SK-N-SH (cell line): ENCODE measurements around the gene TMIE. TPM values are rescaled to one million over a fixed set of nuclear protein-coding genes. Genes with fewer than 3 reads are reported as not detected.

Experiments
- CTCF ChIA-PET: fragments of 300-600, 350-600 bp; formaldehyde crosslinking; extraction: SDS; loops from one replicate; lab custom pipeline; 2021; lab: Yijun Ruan, JAX
- POLR2A ChIA-PET: fragments of 350-600 bp; sonication (Branson Sonifier 250); formaldehyde crosslinking; extraction: SDS; loops from one replicate; lab custom pipeline; 2020; ENCODE audit warnings: antibody characterized with exemption, inconsistent platforms; lab: Yijun Ruan, JAX
- DNase-seq: peaks from one replicate; pipeline ENCODE4 v3.0.0; 2012
- H2AFZ ChIP-seq: fragments of 200-600 bp; sonication (generic); 2 replicates; pipeline ENCODE4 v1.8.1; 2016; ENCODE audit warnings: antibody characterized with exemption, mild to moderate bottlenecking, low read depth
- H3F3A ChIP-seq: fragments of 200-600 bp; sonication (generic); replicated peaks from 2 replicates; pipeline ENCODE3; 2016; ENCODE audit warnings: antibody characterized with exemption, mild to moderate bottlenecking; ENCODE audit not compliant: insufficient read depth
- H3K27ac ChIP-seq, 2 experiments: fragments of 200-500 bp in 1 of 2; fragments of 200-600 bp in 1 of 2; sonication (Bioruptor generic) in 1 of 2; sonication (generic), shearing (Covaris generic) in 1 of 2; 2 replicates each; pipeline versions ENCODE4 v1.5.1 to v1.6.1; 2014 to 2016; ENCODE audit warnings: low read depth in 2 of 2, inconsistent platforms in 1 of 2, low read length in 1 of 2, mild to moderate bottlenecking in 1 of 2, mixed read lengths in 1 of 2
- H3K27me3 ChIP-seq: fragments of 200-600 bp; sonication (generic), shearing (Covaris generic); 2 replicates; pipeline ENCODE4 v1.6.1; 2016; ENCODE audit warnings: mixed run types; ENCODE audit not compliant: insufficient read depth
- H3K36me3 ChIP-seq, 2 experiments: fragments of 200-500 bp in 1 of 2; fragments of 200-600 bp in 1 of 2; sonication (Bioruptor generic) in 1 of 2; sonication (generic) in 1 of 2; replicated peaks in 1 of 2; 2 replicates each; pipeline versions ENCODE3 to v1.5.1; 2014 to 2016; ENCODE audit warnings: low read length in 1 of 2, mild to moderate bottlenecking in 1 of 2; ENCODE audit not compliant: insufficient read depth in 2 of 2, control insufficient read depth in 1 of 2
- H3K4me1 ChIP-seq, 2 experiments: fragments of 200-500 bp in 1 of 2; fragments of 200-600 bp in 1 of 2; sonication (Bioruptor generic) in 1 of 2; sonication (generic), shearing (Covaris generic) in 1 of 2; 2 replicates each; pipeline versions ENCODE4 v1.5.1 to v1.6.1; 2014 to 2016; ENCODE audit warnings: low read depth in 1 of 2, low read length in 1 of 2, mixed run types in 1 of 2; ENCODE audit not compliant: insufficient read depth in 2 of 2, control insufficient read depth in 1 of 2
- H3K4me2 ChIP-seq: fragments of 200-600 bp; sonication (generic), shearing (Covaris generic); 2 replicates; pipeline ENCODE4 v1.6.1; 2017; ENCODE audit warnings: mixed run types
- H3K4me3 ChIP-seq, 2 experiments: fragments of 200-500 bp in 1 of 2; fragments of 200-600 bp in 1 of 2; sonication (Bioruptor generic) in 1 of 2; sonication (generic), shearing (Covaris generic) in 1 of 2; 2 replicates each; pipeline versions ENCODE4 v1.5.1 to v1.8.1; 2014 to 2016; ENCODE audit warnings: low read depth in 2 of 2, inconsistent platforms in 1 of 2, low read length in 1 of 2, mild to moderate bottlenecking in 1 of 2, mixed read lengths in 1 of 2, moderate library complexity in 1 of 2
- H3K79me2 ChIP-seq: fragments of 200-600 bp; sonication (generic); 2 replicates; pipeline ENCODE4 v1.8.1; 2017; ENCODE audit warnings: mild to moderate bottlenecking; ENCODE audit not compliant: insufficient read depth
- H3K9ac ChIP-seq: fragments of 200-600 bp; sonication (generic); 2 replicates; pipeline ENCODE4 v1.6.1; 2017; ENCODE audit warnings: mixed run types
- H3K9me2 ChIP-seq: fragments of 200-600 bp; sonication (generic); 2 replicates; pipeline ENCODE4 v1.6.1; 2017; ENCODE audit warnings: mixed run types
- H3K9me3 ChIP-seq: fragments of 200-600 bp; sonication (generic); 2 replicates; pipeline ENCODE4 v1.6.1; 2017; ENCODE audit warnings: mixed run types, mild to moderate bottlenecking, moderate library complexity
- H4K20me1 ChIP-seq: fragments of 200-600 bp; sonication (generic); 2 replicates; pipeline ENCODE4 v1.6.1; 2017; ENCODE audit warnings: mild to moderate bottlenecking, mixed run types; ENCODE audit not compliant: insufficient read depth
- CHD2 ChIP-seq: fragments of 150-350 bp; IDR thresholded peaks from 2 replicates; pipeline ENCODE4 v1.6.1; 2018; ENCODE audit warnings: low read length; ENCODE audit not compliant: partially characterized antibody
- EZH2phosphoT487 ChIP-seq: fragments of 200-600 bp; sonication (generic); IDR thresholded peaks from 2 replicates; pipeline ENCODE4 v1.6.1; 2017; ENCODE audit warnings: low read depth, mixed run types, mild to moderate bottlenecking, antibody characterized with exemption, moderate library complexity, borderline replicate concordance
- RAD21 ChIP-seq: IDR thresholded peaks from 2 replicates; pipeline ENCODE4 v1.6.1; 2012; ENCODE audit warnings: mild to moderate bottlenecking, low read length
- RCOR1 ChIP-seq: fragments of 150-350 bp; IDR thresholded peaks from 2 replicates; pipeline ENCODE4 v1.6.1; 2017; ENCODE audit warnings: antibody characterized with exemption, low read length
- SMC3 ChIP-seq: IDR thresholded peaks from 2 replicates; pipeline ENCODE4 v1.6.1; 2012; ENCODE audit warnings: low read depth, low read length, improper control_type of control experiment
- WGBS: methylation state at CpG from one replicate; pipeline ENCODE4 v1.1.6; 2017; ENCODE audit warnings: low lambda C conversion rate; 5-methylcytosine and 5-hydroxymethylcytosine counted together
- polyA plus RNA-seq, 3 experiments: library from polyadenylated mRNA; depleted of rRNA; stranded (reverse); fragments of >200 nt; gene quantifications; 2 replicates each; pipeline ENCODE4 v1.2.3, GENCODE V29; 2012
- TF ChIP-seq, protein P1 (sequence below): fragments of 150-350 bp; IDR thresholded peaks from 2 replicates; pipeline ENCODE4 v1.6.1; 2016; ENCODE audit warnings: mild to moderate bottlenecking, low read depth, low read length
- TF ChIP-seq, protein P2 (sequence below): fragments of 200-600 bp; sonication (generic); IDR thresholded peaks from 2 replicates; pipeline ENCODE4 v1.6.1; 2017; ENCODE audit warnings: antibody characterized with exemption, mild to moderate bottlenecking, moderate library complexity
- TF ChIP-seq, protein P3 (sequence below): fragments of 150-350 bp; IDR thresholded peaks from 2 replicates; pipeline ENCODE4 v1.6.1; 2017; ENCODE audit warnings: antibody characterized with exemption, low read length, low read depth, borderline replicate concordance
- TF ChIP-seq, protein P4 (sequence below): IDR thresholded peaks from 2 replicates; pipeline ENCODE4 v1.6.1; 2012; ENCODE audit warnings: mild to moderate bottlenecking, low read depth, low read length, moderate library complexity

The TMIE gene
- polyA plus RNA-seq, 1 of the 3 experiments (the other 2 are of a cell fraction) = 0.03 TPM

DNA sequence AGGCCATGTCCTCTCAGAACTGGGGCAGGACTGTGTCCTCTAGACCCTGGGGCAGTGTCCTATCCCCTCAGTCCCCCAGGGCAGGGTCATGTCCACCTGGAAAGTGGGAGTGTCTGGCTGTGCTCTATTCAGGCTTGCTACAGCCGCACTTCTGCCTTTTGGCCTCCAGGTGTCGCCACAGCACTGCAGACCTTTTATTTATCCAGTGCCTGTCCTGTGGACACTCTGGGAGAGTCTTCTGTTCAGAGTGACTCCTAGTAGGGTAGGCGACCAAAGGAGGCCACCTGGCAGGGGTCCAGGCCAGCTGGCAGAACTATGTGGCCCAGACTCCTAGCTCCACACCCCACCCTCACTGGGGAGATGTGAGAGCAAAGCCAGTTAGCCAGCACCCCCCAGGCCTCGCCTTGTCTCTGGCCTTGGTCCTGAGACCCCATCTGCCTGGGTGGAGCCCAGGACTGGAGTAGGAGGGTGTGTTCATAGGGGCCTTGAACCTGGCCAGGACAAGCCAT, 3.9 kb downstream of the TMIE start:
- no peaks in the 10 kb centered on the region for H3K79me2 ChIP-seq
- no peak overlapping the region for H3K27ac ChIP-seq
- 0% methylated on average over 3 of the region's 4 CpGs for WGBS
- no peaks in the 10 kb centered on the region for H3K9me2 ChIP-seq
- H2AFZ ChIP-seq = no peak overlapping the region
- DNase-seq = peak; percentile 81
- peaks cover 0 to 32% of the 10 kb centered on the region in 2 experiments; a peak in 1 of 4 replicates for H3K4me1 ChIP-seq
- peaks cover 14% of the 10 kb centered on the region for H3K27me3 ChIP-seq
- no peak overlapping the region for H3K9ac ChIP-seq
- ChIA-PET CTCF (interaction anchor here (1.0 to 5.6 kb wide), 20 partner anchors 10 to 221 kb away, joined by 3 to 48 read pairs (median 7); partner anchors contain the start of gene MYL3), POLR2A (no interaction called here)
- TF ChIP-seq, protein P1, sequence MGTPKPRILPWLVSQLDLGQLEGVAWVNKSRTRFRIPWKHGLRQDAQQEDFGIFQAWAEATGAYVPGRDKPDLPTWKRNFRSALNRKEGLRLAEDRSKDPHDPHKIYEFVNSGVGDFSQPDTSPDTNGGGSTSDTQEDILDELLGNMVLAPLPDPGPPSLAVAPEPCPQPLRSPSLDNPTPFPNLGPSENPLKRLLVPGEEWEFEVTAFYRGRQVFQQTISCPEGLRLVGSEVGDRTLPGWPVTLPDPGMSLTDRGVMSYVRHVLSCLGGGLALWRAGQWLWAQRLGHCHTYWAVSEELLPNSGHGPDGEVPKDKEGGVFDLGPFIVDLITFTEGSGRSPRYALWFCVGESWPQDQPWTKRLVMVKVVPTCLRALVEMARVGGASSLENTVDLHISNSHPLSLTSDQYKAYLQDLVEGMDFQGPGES = no peak
- peak; percentile 93 for TF ChIP-seq SMC3
- TF ChIP-seq, protein P2, sequence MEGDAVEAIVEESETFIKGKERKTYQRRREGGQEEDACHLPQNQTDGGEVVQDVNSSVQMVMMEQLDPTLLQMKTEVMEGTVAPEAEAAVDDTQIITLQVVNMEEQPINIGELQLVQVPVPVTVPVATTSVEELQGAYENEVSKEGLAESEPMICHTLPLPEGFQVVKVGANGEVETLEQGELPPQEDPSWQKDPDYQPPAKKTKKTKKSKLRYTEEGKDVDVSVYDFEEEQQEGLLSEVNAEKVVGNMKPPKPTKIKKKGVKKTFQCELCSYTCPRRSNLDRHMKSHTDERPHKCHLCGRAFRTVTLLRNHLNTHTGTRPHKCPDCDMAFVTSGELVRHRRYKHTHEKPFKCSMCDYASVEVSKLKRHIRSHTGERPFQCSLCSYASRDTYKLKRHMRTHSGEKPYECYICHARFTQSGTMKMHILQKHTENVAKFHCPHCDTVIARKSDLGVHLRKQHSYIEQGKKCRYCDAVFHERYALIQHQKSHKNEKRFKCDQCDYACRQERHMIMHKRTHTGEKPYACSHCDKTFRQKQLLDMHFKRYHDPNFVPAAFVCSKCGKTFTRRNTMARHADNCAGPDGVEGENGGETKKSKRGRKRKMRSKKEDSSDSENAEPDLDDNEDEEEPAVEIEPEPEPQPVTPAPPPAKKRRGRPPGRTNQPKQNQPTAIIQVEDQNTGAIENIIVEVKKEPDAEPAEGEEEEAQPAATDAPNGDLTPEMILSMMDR = peak; percentile 94
- 0 out of 2 replicates have a peak, but pooled peaks have one; percentile 23 for TF ChIP-seq RCOR1
- TF ChIP-seq, protein P3, sequence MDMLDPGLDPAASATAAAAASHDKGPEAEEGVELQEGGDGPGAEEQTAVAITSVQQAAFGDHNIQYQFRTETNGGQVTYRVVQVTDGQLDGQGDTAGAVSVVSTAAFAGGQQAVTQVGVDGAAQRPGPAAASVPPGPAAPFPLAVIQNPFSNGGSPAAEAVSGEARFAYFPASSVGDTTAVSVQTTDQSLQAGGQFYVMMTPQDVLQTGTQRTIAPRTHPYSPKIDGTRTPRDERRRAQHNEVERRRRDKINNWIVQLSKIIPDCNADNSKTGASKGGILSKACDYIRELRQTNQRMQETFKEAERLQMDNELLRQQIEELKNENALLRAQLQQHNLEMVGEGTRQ = no peak
- peak; percentile 97 for TF ChIP-seq RAD21
- TF ChIP-seq CHD2 = peak; percentile 47
- no peak for TF ChIP-seq EZH2phosphoT487
- TF ChIP-seq, protein P4, sequence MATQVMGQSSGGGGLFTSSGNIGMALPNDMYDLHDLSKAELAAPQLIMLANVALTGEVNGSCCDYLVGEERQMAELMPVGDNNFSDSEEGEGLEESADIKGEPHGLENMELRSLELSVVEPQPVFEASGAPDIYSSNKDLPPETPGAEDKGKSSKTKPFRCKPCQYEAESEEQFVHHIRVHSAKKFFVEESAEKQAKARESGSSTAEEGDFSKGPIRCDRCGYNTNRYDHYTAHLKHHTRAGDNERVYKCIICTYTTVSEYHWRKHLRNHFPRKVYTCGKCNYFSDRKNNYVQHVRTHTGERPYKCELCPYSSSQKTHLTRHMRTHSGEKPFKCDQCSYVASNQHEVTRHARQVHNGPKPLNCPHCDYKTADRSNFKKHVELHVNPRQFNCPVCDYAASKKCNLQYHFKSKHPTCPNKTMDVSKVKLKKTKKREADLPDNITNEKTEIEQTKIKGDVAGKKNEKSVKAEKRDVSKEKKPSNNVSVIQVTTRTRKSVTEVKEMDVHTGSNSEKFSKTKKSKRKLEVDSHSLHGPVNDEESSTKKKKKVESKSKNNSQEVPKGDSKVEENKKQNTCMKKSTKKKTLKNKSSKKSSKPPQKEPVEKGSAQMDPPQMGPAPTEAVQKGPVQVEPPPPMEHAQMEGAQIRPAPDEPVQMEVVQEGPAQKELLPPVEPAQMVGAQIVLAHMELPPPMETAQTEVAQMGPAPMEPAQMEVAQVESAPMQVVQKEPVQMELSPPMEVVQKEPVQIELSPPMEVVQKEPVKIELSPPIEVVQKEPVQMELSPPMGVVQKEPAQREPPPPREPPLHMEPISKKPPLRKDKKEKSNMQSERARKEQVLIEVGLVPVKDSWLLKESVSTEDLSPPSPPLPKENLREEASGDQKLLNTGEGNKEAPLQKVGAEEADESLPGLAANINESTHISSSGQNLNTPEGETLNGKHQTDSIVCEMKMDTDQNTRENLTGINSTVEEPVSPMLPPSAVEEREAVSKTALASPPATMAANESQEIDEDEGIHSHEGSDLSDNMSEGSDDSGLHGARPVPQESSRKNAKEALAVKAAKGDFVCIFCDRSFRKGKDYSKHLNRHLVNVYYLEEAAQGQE = peak; percentile 92
- H3K4me2 ChIP-seq = no peak overlapping the region
- H3K36me3 ChIP-seq = no peaks in the 10 kb centered on the region
- no peaks in the 10 kb centered on the region for H3K9me3 ChIP-seq
- H4K20me1 ChIP-seq = no peaks in the 10 kb centered on the region
- H3K4me3 ChIP-seq = no peak overlapping the region; a peak in 1 of 4 replicates
- no peaks in the 10 kb centered on the region for H3F3A ChIP-seq
